Endothelial cell of umbilical vein (primary cell): ENCODE data around the gene FYCO1. TPM values are rescaled to one million over a fixed set of nuclear protein-coding genes. Genes with fewer than 3 reads are reported as not detected.

Experiments
- BruUV-seq: library from RNA; stranded (reverse); fragments of 400-500 nt; replicated peaks from 2 replicates; lab custom pipeline; 2021; lab: Mats Ljungman, UMichigan
- CTCF ChIA-PET: fragments of 300-600, 350-600 bp; sonication (Branson Sonifier 250); formaldehyde crosslinking; loops from one replicate; lab custom pipeline; 2021; ENCODE audit warnings: antibody characterized with exemption, inconsistent platforms; lab: Charles Lee
- POLR2A ChIA-PET: fragments of 300-600, 350-600 bp; sonication (Branson Sonifier 250); formaldehyde crosslinking; loops from one replicate; lab custom pipeline; 2021; ENCODE audit warnings: antibody characterized with exemption, inconsistent platforms; lab: Charles Lee
- DNase-seq: peaks from one replicate; pipeline ENCODE4 v3.0.0-alpha.2; 2011; ENCODE audit warnings: low read depth, low spot score
- FAIRE-seq: peaks from 2 replicates; lab custom pipeline; 2011; peaks lifted over from hg19 to GRCh38; lab: Jason Lieb, UNC
- H2AFZ ChIP-seq: 2 replicates; pipeline ENCODE4 v1.6.0; 2012; ENCODE audit warnings: low read depth, low read length, control low read depth, inconsistent platforms
- H3K27ac ChIP-seq: 2 replicates; pipeline ENCODE4 v1.5.1; 2011; ENCODE audit warnings: low read depth, mild to moderate bottlenecking, control low read depth, low read length, moderate library complexity; ENCODE audit not compliant: insufficient read depth
- H3K27me3 ChIP-seq, 2 experiments: 2 replicates each; pipeline versions ENCODE4 v1.6.0 to v1.6.1; 2011; ENCODE audit warnings: low read length in 2 of 2, mixed read lengths in 1 of 2; ENCODE audit not compliant: control insufficient read depth in 2 of 2, insufficient read depth in 2 of 2
- H3K36me3 ChIP-seq, 2 experiments: 2 replicates in 1 of 2; 3 replicates in 1 of 2; pipeline ENCODE4 v1.5.1; 2011; ENCODE audit warnings: low read length in 2 of 2, mild to moderate bottlenecking in 1 of 2, moderate library complexity in 1 of 2; ENCODE audit not compliant: control insufficient read depth in 2 of 2, insufficient read depth in 2 of 2; ENCODE audit errors: extremely low read depth in 1 of 2
- H3K4me1 ChIP-seq: 3 replicates; pipeline ENCODE4 v1.5.1; 2011; ENCODE audit warnings: mild to moderate bottlenecking, low read length; ENCODE audit not compliant: control insufficient read depth, insufficient read depth; ENCODE audit errors: extremely low read depth
- H3K4me2 ChIP-seq: 2 replicates; pipeline ENCODE4 v1.6.1; 2011; ENCODE audit warnings: low read length, control low read depth, mixed read lengths; ENCODE audit not compliant: insufficient read depth
- H3K4me3 ChIP-seq, 3 experiments: fragments of 200-600 bp in 1 of 3; sonication (generic), shearing (Covaris generic) in 1 of 3; replicated peaks in 1 of 3; 2 replicates each; pipeline ENCODE4 v1.5.1; 2011 to 2016; ENCODE audit warnings: control low read depth in 3 of 3, low read length in 3 of 3, mild to moderate bottlenecking in 2 of 3, inconsistent platforms in 1 of 3, low read depth in 1 of 3, moderate library complexity in 1 of 3; ENCODE audit not compliant: insufficient read depth in 1 of 3
- H3K79me2 ChIP-seq: 2 replicates; pipeline ENCODE4 v1.6.0; 2012; ENCODE audit warnings: low read length, inconsistent platforms; ENCODE audit not compliant: control insufficient read depth, insufficient read depth
- H3K9ac ChIP-seq: replicated peaks from 2 replicates; pipeline ENCODE3; 2011; ENCODE audit warnings: low read length, control low read depth; ENCODE audit not compliant: insufficient read depth; ENCODE audit errors: extremely low read depth
- H3K9me1 ChIP-seq: replicated peaks from 3 replicates; pipeline ENCODE4 v1.6.0; 2011; ENCODE audit warnings: mild to moderate bottlenecking, low read length; ENCODE audit not compliant: control insufficient read depth, insufficient read depth; ENCODE audit errors: extremely low read depth
- H3K9me3 ChIP-seq: replicated peaks from 2 replicates; pipeline ENCODE4 v1.5.1; 2012; ENCODE audit warnings: low read length, inconsistent platforms; ENCODE audit not compliant: control insufficient read depth, insufficient read depth
- H4K20me1 ChIP-seq: replicated peaks from 2 replicates; pipeline ENCODE3; 2011; ENCODE audit warnings: mild to moderate bottlenecking, low read length; ENCODE audit not compliant: control insufficient read depth, insufficient read depth; ENCODE audit errors: extremely low read depth
- EZH2 ChIP-seq: IDR thresholded peaks from 2 replicates; pipeline ENCODE4 v1.6.1; 2012; ENCODE audit warnings: borderline replicate concordance, low read depth, mild to moderate bottlenecking, moderate library complexity, low read length, inconsistent platforms; ENCODE audit not compliant: severe bottlenecking
- FOS ChIP-seq: IDR thresholded peaks from 2 replicates; pipeline ENCODE4 v1.6.1; 2011; ENCODE audit warnings: mild to moderate bottlenecking, low read length, moderate library complexity, borderline replicate concordance; ENCODE audit not compliant: insufficient read depth
- GATA2 ChIP-seq: IDR thresholded peaks from 2 replicates; pipeline ENCODE4 v1.7.0; 2011; ENCODE audit warnings: low read depth, mild to moderate bottlenecking, moderate library complexity, mixed read lengths, low read length; ENCODE audit not compliant: insufficient read length, insufficient read depth
- JUN ChIP-seq: IDR thresholded peaks from 2 replicates; pipeline ENCODE4 v1.6.1; 2011; ENCODE audit warnings: borderline replicate concordance, low read depth; ENCODE audit not compliant: insufficient read length, insufficient read depth
- MYC ChIP-seq: IDR thresholded peaks from one replicate; pipeline ENCODE4 v1.6.1; 2011; ENCODE audit warnings: mild to moderate bottlenecking, low read depth, low read length
- POLR2A ChIP-seq: IDR thresholded peaks from 2 replicates; pipeline ENCODE4 v1.6.1; 2012; ENCODE audit warnings: low read depth, mild to moderate bottlenecking, control low read depth, low read length
- POLR2AphosphoS5 ChIP-seq: IDR thresholded peaks from 2 replicates; pipeline ENCODE4 v1.6.1; 2012; ENCODE audit warnings: low read depth, mild to moderate bottlenecking, control low read depth, low read length, moderate library complexity; ENCODE audit not compliant: insufficient read depth
- dilution Hi-C: fragments of 300-500 bp; cut with MboI; formaldehyde crosslinking; loops from one replicate; pipeline ENCODE4 v1.15.0; 2019; ENCODE audit warnings: low sequenced_read_pairs; ENCODE audit not compliant: extremely low pct_ligation_motif_present
- intact Hi-C: fragments of 100-400 bp; cut with micrococcal nuclease; formaldehyde crosslinking; loops from one replicate; pipeline ENCODE4 v1.10.0; 2022
- polyA plus RNA-seq, 4 experiments: library from polyadenylated mRNA; depleted of rRNA in 3 of 4; stranded (reverse) in 3 of 4; unstranded in 1 of 4; fragments of >200 nt; gene quantifications; 2 replicates each; pipeline versions ENCODE4 v1.2.1 to v1.2.3, GENCODE V29; 2011 to 2012; ENCODE audit warnings: missing spikeins in 1 of 4
- total RNA-seq: library from RNA; stranded (reverse); gene quantifications from 2 replicates; pipeline ENCODE4 v1.2.3, GENCODE V29; 2021
- TF ChIP-seq, protein P1 (sequence below): IDR thresholded peaks from 2 replicates; pipeline ENCODE4 v1.6.1; 2011; ENCODE audit not compliant: insufficient read depth, insufficient read length
- TF ChIP-seq, protein P2 (sequence below), 2 donors: IDR thresholded peaks; 1 replicate in 1 of 2; 2 replicates in 1 of 2; pipeline ENCODE4 v1.5.1; 2011; ENCODE audit warnings: low read length in 2 of 2, mild to moderate bottlenecking in 2 of 2, moderate library complexity in 2 of 2, control low read depth in 1 of 2, inconsistent platforms in 1 of 2, low read depth in 1 of 2; ENCODE audit not compliant: insufficient read depth in 1 of 2; ENCODE audit errors: extremely low read depth in 1 of 2

Gene FYCO1
- total and polyA plus RNA-seq, 2 donors (not counting 3 experiments of a cell fraction or from before 2014, with no cell fraction given): 13.9 to 20.8 TPM

DNA sequence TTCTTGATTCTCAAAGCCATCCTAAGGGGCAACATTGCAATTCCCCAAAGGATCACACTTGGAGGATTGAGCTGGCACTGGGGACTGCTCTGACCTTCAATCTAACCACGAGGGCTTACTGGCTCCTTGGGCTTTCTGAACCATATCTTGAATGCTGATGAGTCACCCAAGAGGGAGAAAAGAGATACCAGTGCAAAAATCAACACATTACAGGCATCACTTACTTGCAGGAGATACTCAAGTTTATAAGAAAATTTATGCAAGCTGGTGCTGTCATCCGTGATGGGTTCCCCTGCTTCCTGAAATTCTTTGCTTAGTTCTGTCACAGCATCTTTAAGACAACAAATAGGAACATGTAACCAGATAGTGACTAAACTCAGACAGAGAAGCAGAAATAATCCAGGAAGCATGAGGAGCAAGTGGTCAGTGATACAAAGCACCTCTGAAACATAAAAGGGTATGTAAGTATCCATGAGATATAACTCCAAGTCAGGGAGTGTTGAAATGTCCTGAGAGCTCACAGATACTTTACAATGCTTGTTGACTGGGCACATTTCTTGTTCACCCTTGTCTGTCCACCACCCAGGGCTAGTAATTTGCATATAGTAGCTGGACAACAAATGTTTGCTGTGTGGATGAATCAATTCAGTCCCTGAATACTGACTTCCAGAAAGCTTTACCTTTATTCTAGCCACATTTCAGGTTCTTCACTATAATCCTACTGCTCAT is 14.1 kb downstream of the FYCO1 start:
- no peaks in the 10 kb centered on the region for H3K9me3 ChIP-seq
- ChIA-PET CTCF (interaction anchor here (1.1 kb wide), 1 partner anchor 43 kb away, joined by 3 read pairs; no protein-coding TSS in a partner anchor), POLR2A (no interaction called here)
- BruUV-seq: no TSS peak
- no peak overlapping the region for H3K4me3 ChIP-seq
- dilution Hi-C loops (no loop called here), intact Hi-C loops (no loop called here)
- DNase-seq (no peak), FAIRE-seq (no peak)
- no peak overlapping the region for H3K27ac ChIP-seq
- no peak overlapping the region for H3K4me2 ChIP-seq
- H3K27me3 ChIP-seq: no peaks in the 10 kb centered on the region
- no peaks in the 10 kb centered on the region for H4K20me1 ChIP-seq
- H3K36me3 ChIP-seq: peaks cover 20 to 22% of the 10 kb centered on the region in 2 experiments
- H3K79me2 ChIP-seq: peaks cover 8% of the 10 kb centered on the region
- H3K9me1 ChIP-seq: no peaks in the 10 kb centered on the region
- H2AFZ ChIP-seq: no peak overlapping the region
- H3K9ac ChIP-seq: no peak overlapping the region
- H3K4me1 ChIP-seq: peaks cover 8% of the 10 kb centered on the region
- TF ChIP-seq FOS (peak; percentile 44), JUN (no peak), MYC (no peak)

DNA sequence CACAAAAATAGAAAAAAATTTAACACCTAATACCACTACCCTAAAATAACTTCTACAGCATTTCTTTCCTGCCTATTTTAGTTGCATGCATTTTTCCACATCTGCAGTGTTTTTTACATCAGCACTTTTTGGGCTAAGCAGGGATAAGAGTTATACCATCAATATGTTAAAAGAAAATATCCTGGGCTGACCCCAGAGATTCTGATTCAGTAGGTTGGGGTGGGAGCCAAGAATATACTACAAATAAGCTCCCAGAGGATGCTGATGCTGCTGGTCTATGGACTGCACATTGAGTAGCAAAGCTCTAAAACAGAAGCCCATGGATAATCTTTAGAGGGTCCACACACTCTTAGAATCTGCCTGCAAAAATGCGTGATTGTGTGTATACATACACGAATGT is 14.8 kb downstream of the FYCO1 start:
- H3K36me3 ChIP-seq: peaks cover 20 to 22% of the 10 kb centered on the region in 2 experiments
- FAIRE-seq (no peak), DNase-seq (no peak)
- TF ChIP-seq, protein P1, sequence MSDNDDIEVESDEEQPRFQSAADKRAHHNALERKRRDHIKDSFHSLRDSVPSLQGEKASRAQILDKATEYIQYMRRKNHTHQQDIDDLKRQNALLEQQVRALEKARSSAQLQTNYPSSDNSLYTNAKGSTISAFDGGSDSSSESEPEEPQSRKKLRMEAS: no peak
- TF ChIP-seq POLR2A (no peak), GATA2 (no peak), POLR2AphosphoS5 (no peak), JUN (no peak), FOS (no peak), EZH2 (no peak), MYC (no peak)
- TF ChIP-seq, protein P2, sequence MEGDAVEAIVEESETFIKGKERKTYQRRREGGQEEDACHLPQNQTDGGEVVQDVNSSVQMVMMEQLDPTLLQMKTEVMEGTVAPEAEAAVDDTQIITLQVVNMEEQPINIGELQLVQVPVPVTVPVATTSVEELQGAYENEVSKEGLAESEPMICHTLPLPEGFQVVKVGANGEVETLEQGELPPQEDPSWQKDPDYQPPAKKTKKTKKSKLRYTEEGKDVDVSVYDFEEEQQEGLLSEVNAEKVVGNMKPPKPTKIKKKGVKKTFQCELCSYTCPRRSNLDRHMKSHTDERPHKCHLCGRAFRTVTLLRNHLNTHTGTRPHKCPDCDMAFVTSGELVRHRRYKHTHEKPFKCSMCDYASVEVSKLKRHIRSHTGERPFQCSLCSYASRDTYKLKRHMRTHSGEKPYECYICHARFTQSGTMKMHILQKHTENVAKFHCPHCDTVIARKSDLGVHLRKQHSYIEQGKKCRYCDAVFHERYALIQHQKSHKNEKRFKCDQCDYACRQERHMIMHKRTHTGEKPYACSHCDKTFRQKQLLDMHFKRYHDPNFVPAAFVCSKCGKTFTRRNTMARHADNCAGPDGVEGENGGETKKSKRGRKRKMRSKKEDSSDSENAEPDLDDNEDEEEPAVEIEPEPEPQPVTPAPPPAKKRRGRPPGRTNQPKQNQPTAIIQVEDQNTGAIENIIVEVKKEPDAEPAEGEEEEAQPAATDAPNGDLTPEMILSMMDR (IDR thresholded peaks at IDR 0.05; ENCODE audit: extremely low read depth in 1 of 2, insufficient read depth in 1 of 2, low read depth in 1 of 2, low read length in 2 of 2): no peak
- H3K4me2 ChIP-seq: no peak overlapping the region
- no peak overlapping the region for H3K27ac ChIP-seq
- no peak overlapping the region for H3K4me3 ChIP-seq
- ChIA-PET CTCF (interaction anchor here (0.8 kb wide), 1 partner anchor 296 kb away, joined by 3 read pairs; no protein-coding TSS in a partner anchor), POLR2A (no interaction called here)
- H3K79me2 ChIP-seq: peaks cover 5% of the 10 kb centered on the region
- dilution Hi-C loops: no loop called here
- H3K9me1 ChIP-seq: no peaks in the 10 kb centered on the region
- H2AFZ ChIP-seq: no peak overlapping the region
- H3K27me3 ChIP-seq: no peaks in the 10 kb centered on the region
- BruUV-seq: no TSS peak
- no peaks in the 10 kb centered on the region for H4K20me1 ChIP-seq
- no peaks in the 10 kb centered on the region for H3K9me3 ChIP-seq
- no peak overlapping the region for H3K9ac ChIP-seq
- intact Hi-C loops: no loop called here
- H3K4me1 ChIP-seq: peaks cover 1% of the 10 kb centered on the region
